CD4-positive, alpha-beta T cell treated with Interleukin-17A for 4 hours (primary cell): ENCODE results near the gene TBC1D1.
A peak's percentile ranks its signal among the peaks of the same experiment; 100 is the strongest.
"Not testable (repeated sequence)": the region's sequence is repeated elsewhere in the genome, so short reads cannot be mapped to it uniquely, and the experiment has no call there.

Experiments used
- DNase-seq: peaks from one replicate; pipeline ENCODE4 v3.0.0-alpha.2; 2020; ENCODE audit warnings: mixed read lengths

The TBC1D1 gene

GRCh38 chr4:37891260-37892159 is 626 bp downstream of the TBC1D1 start:
- peak; percentile 64 for DNase-seq

- DNase-seq: peak; percentile 52
Observed at GRCh38 chr4:37892641-37893040, 1.8 kb downstream of the TBC1D1 start.

GRCh38 chr4:37893164-37893563 is 2.3 kb downstream of the TBC1D1 start:
- no peak for DNase-seq

GRCh38 chr4:37895271-37895670 is 4.4 kb downstream of the TBC1D1 start:
- DNase-seq: no peak

GRCh38 chr4:37896206-37896860 is 5.4 kb downstream of the TBC1D1 start:
- no peak for DNase-seq

- DNase-seq: no peak
Observed at GRCh38 chr4:37902212-37902611, 11.3 kb downstream of the TBC1D1 start.

GRCh38 chr4:37902738-37903693 is 12.1 kb downstream of the TBC1D1 start:
- DNase-seq: no peak

GRCh38 chr4:37903901-37904300 is 13.0 kb downstream of the TBC1D1 start:
- no peak for DNase-seq

GRCh38 chr4:37904824-37905223 is 13.9 kb downstream of the TBC1D1 start:
- DNase-seq: no peak

- DNase-seq: no peak
Observed at GRCh38 chr4:37905533-37906169, 14.8 kb downstream of the TBC1D1 start.

- no peak for DNase-seq
Observed at GRCh38 chr4:37908488-37909331, 17.8 kb downstream of the TBC1D1 start.

- no peak for DNase-seq
Observed at GRCh38 chr4:37909332-37910090, 18.6 kb downstream of the TBC1D1 start.

GRCh38 chr4:37910091-37910486 is 19.2 kb downstream of the TBC1D1 start:
- no peak for DNase-seq

GRCh38 chr4:37914539-37914938 is 23.7 kb downstream of the TBC1D1 start:
- no peak for DNase-seq

- no peak for DNase-seq
Observed at GRCh38 chr4:37917388-37917787, 26.5 kb downstream of the TBC1D1 start.

- DNase-seq: no peak
Observed at GRCh38 chr4:37918653-37919052, 27.8 kb downstream of the TBC1D1 start.

- peak; percentile 7 for DNase-seq
Observed at GRCh38 chr4:37922328-37922727, 31.4 kb downstream of the TBC1D1 start.

- DNase-seq: not testable (repeated sequence)
Observed at GRCh38 chr4:37923089-37923488, 32.2 kb downstream of the TBC1D1 start.

- no peak for DNase-seq
Observed at GRCh38 chr4:37924946-37925345, 34.1 kb downstream of the TBC1D1 start.

- no peak for DNase-seq
Observed at GRCh38 chr4:37927434-37927833, 36.5 kb downstream of the TBC1D1 start.
